T1000 (cell line): ENCODE results near the gene DYNLL1.
A peak's percentile ranks its signal among the peaks of the same experiment; 100 is the strongest.
"Not testable (repeated sequence)": the region's sequence is repeated elsewhere in the genome, so short reads cannot be mapped to it uniquely, and the experiment has no call there.

Experiments used
- DNase-seq: peaks from one replicate; lab custom pipeline; 2025; ENCODE audit warnings: mixed read lengths; lab: John Stamatoyannopoulos, UW

Gene DYNLL1

DNA sequence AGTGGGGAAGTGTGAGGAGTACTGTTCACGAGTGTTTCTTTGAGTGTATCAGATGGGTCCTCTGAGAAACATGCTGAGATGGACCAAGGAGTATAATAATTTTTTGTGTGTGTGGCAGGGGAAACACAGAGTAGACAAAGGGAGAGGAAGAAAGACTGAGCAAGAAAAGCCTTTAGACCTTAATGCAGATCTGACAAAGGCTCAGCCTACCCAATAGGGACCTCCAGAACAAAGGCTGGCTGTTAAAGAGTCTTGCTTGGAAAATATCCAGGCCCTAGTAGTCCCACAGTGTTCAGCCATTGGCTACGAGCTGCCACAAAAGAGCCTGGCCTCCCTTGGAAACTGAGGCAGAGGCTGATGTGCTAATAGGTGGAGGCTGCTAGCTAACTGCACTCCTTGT is 19.6 kb downstream of the DYNLL1 start:
- no peak for DNase-seq

GRCh38 chr12:120519324-120519723 is 23.4 kb downstream of the DYNLL1 start:
- not testable (repeated sequence) for DNase-seq

GRCh38 chr12:120522568-120522967 is 26.7 kb downstream of the DYNLL1 start:
- no peak for DNase-seq

DNA sequence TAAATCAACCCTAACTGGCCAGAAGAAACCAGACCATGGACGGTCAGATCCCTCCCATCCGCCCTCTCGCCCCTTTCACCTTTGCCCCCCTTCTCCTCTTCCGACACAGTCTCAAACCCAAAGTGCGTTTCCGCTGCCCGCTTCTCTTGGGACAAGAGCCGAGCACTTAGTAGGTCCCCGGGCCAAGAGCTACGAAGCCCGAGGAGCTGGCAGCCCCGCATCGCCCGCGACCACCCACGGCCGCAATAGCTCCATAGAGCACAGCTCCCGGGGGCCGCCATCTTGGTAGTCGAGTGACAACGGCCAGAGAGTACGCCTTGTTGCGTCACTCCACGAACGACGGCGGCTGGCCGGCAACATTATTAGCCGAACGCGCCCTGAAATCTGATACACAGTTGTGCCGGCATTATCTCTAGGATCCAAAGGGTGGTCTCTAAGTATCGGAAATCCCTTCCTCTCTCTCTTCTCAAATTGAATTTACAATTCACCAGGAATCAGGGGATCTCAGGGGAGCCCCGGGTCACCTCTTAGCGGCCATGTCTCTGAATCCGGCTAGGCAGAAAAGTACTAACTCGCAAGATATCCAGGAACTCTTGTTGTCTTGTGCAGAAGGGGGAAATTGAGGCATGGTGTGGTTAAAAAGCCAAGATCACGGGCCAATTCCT is 33.1 kb downstream of the DYNLL1 start, which contains the start of gene COQ5:
TSS of gene COQ5 (minus strand) at position 298 of the 665 bp plus-strand sequence. CDS start at position 281, 17 bp downstream.
- peak; percentile 73 for DNase-seq

DNA sequence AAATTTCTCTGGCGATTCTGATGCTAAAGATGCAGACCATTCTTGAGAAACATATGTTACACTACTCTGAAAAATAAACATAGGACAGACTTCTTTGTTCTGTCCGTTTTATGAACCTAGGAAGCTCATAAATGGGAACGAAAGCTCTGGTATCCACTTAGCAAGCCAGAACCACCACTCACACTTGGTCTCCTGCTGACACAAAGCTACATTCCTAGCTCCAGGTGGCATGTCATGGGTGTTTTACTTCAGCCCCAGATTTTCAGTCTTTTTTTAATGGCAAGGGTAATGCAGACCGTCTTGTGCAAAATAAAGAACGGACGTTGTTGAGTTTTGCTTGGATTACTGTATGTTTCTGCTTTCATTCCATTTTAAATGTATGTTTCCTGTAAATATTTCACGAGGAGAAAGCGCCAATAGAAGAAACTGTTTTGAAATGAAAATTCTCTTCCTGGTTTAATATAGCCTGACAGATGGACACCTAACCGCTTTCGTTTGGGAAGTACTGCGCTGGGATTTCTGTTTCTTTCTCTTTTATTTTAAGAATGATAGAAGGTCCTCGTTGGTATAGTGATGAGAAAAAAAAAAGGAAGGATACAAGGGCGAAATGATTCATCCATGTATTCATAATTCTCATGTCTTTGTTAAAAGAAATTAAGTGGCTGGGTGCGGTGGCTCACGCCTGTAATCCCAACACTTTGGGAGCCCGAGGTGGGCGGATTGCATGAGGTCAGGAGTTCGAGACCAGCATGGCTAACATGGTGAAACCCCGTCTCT is 33.9 kb downstream of the DYNLL1 start:
- no peak for DNase-seq

DNA sequence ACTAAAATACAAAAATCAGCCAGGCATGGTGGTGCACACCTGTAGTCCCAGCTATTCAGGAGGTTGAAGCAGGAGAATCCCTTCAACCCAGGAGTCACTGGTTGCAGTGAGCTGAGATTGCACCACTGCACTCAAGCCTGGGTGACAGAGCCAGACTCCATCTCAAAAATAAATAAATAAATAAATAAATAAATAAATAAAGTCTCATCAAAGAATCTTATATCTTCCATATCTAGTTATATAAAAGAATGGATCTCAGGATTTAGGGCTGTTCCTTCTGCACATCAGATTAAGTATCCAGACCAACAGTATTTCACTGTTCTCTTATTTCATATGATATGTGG is 34.5 kb downstream of the DYNLL1 start:
- not testable (repeated sequence) for DNase-seq

GRCh38 chr12:120532701-120533238 is 36.9 kb downstream of the DYNLL1 start:
- DNase-seq, result no peak

DNA sequence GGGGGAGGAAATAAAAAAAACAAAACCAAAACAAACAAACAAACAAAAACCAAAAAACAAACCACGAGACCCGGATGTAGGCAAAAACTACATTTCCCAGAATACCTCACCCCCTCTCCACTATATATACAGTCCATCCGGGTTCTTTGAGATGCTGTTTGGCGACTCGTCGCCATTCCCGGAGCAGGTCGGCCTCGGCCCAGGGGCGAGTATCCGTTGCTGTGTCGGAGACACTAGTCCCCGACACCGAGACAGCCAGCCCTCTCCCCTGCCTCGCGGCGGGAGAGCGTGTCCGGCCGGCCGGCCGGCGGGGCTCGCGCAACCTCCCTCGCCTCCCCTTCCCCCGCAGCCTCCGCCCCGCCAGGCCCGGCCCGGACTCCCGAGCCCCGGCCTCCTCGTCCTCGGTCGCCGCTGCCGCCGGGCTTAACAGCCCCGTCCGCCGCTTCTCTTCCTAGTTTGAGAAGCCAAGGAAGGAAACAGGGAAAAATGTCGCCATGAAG is 38.3 kb downstream of the DYNLL1 start, which contains the start of gene RNF10:
TSS of gene RNF10 (plus strand) at position 154 of the 500 bp plus-strand sequence. CDS start 456 bp downstream, outside the sequence.
- peak; percentile 35 for DNase-seq

DNA sequence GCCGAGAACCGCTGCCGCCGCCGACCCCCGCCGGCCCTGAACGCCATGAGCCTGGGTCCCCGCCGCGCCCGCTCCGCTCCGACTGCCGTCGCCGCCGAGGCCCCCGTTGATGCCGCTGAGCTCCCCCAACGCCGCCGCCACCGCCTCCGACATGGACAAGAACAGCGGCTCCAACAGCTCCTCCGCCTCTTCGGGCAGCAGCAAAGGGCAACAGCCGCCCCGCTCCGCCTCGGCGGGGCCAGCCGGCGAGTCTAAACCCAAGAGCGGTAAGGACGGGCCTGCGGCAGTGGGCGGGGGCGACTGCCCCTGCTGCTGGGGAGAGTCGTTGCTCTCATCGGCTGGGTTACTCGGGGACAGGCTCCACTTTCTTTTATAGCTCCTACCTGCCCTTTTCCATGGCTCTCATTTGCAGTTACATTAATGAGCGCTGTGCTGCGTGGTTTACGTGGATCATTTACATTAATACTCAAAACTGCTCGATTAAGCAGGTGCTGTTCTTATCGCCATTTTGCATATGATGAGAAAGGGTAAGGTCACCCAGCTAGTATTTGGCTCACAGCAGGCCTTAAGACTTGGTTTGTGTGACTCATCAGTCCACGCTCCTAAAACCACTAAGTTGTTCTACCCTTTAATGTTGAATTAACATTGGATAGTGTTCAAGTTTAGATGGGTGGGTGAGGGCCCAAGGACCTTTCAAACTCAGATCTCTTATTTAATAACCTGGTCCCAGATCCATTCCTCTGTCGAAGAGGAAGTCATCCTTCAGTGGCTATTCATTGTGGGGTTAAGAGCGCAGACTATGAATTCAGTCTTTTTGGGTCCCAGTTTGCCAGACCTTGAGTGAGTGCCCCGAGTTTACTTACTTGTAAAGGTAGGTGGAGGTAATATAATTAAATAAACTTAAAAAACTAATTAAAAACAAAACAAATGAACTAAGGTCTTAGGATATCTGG is 39.1 kb downstream of the DYNLL1 start:
- DNase-seq, result peak; percentile 4

- no peak for DNase-seq
Observed at GRCh38 chr12:120536064-120536791, 40.3 kb downstream of the DYNLL1 start.

GRCh38 chr12:120537856-120538220 is 41.9 kb downstream of the DYNLL1 start:
- DNase-seq, result no peak

DNA sequence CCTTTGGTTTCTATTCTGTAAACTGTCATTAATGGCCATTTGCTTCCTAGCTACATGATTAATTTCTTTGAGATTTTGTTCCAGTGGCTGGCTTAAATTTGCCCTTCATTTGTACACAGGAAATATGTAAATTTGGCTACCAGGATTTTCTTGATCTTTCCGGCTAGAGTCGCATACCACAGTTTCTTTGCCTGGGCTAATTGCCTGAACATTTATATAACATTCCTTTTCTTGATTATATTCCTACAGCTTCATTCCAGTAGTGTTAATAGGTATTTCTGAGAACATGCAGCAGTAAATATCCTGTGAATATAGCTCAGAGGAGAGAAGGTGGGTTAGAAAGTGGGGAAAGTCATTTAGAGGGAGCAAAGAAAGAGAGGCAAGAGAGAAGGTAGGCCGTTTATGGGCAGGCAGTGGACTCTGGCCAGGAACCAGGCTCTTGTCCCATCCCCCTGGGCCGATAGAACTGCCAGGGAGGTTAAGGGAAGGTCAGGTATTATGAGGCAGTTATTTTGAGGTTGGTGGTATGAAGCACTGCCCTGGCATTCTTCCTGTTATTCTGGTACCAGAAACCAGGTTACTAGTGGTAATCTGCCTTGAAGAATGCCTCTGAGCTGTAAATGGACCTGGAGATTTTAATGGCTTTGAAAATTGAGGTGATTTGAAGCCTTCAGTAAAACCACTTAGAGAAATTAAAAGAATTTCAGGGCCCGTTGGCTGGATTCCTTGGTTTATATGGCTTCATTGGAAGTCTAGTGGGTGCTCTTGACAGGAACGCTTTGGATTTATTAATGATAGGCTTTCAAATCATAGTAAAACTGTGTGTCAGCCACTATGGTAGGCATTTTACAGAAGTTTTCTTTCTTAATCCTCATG is 42.6 kb downstream of the DYNLL1 start:
- DNase-seq, result no peak

DNA sequence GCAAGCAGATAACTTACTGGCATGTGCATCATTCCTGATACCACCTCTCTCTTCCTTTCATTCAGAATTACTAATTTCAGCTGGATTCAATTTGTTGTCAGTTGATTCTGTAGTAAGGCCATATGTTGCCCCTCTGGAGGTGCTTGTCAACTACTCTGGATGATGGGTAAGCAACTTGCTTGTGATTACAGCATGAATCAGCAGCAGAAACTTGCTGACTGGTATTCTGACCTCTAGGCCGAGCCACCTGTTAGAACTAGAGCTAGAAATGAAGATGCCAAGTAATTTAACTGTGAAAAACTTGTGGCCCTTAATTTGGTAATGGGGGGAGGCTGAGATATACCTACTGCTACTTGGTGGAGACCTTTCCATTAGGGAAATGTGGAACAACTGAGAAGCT is 43.4 kb downstream of the DYNLL1 start:
- DNase-seq, result no peak

GRCh38 chr12:120540445-120540844 is 44.5 kb downstream of the DYNLL1 start:
- no peak for DNase-seq

DNA sequence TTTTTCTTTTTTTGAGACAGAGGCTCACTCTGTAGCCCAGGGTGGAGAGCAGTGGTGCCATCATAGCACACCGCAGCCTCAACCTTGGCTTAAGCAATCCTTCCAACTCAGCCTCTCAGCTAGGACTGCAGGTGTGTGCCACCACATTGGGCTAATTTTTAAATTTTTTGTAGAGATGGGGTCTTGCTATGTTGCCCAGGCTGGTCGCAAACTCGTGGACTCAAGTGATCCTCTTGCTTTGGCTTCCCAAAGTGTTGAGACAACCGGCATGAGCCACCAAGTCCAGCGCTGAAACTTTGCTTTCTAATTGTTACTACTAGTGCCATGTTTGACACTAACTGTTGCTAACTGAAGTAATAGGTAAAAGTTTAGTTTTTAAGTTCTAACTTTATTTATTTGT is 46.3 kb downstream of the DYNLL1 start:
- no peak for DNase-seq

DNA sequence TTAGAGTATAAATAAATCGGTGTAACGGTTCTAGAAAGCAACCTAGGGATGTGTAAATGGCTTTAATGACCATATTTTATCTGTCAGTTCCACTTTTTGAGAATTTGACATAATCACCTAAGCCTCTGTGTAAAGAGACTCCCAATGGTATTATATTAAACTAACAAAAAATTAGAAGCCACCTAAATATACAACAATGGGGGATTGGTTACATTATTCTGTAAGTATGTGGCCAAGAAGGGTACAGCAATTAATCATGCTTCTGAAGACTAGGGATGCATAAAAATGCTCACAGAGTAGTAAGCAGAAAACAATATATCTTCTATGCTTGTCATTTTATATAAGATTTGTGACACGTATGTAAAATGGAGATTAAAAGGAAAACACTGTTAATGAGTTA is 48.8 kb downstream of the DYNLL1 start:
- DNase-seq, result no peak

DNA sequence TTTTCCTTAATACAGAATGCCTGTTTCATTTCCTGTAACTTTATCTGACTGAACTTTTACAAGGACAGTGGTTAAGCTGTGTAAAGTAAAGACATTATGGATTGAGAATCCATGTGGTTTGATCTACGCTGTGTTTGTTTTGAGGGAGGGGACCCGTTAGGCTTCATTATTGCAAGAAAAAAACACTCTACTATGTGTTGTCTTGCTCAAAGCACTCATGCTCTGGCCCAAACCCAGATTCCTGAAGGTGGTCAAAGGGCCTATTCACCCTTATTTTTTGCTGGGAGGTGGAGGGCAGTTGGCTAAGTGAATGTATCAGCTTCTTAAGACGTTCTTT is 50.1 kb downstream of the DYNLL1 start:
- no peak for DNase-seq
